AG08396 (cell line): Measurements from ENCODE around the gene STMP1.

Experiments
- DNase-seq: peaks from one replicate; pipeline ENCODE4 v3.0.0; 2012; ENCODE audit warnings: low spot score, mixed read lengths

The STMP1 gene

DNA sequence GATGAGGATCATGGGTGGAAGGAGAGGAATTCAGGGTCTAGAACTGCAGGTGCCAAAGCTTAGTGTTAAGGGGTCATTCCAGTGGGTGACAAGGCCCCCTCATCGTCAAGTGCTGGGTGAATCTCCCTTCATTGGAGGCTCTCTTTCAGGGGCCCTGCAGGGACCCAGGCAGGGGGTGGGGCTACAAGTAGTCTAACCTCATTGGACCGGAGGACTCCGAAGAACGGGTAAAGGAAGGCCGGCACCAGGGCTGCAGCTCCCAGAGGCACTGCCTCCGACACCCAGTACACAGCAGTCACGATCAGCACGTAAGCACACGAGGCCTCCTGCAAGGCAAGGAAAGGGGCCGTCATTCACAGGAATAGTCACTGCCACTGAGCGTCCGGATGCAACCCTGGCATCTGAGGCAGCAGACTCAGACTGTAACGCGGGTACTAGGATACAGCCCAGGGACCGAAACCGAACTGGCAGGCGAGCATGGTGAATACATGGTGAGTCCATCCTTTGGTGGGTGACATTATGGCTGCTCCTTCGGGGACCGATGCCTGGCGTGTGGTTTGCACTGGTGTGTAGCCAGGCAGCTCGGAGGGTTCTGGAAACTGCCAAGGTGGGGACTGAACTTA is 59.0 kb downstream of the STMP1 start:
- no peak for DNase-seq

DNA sequence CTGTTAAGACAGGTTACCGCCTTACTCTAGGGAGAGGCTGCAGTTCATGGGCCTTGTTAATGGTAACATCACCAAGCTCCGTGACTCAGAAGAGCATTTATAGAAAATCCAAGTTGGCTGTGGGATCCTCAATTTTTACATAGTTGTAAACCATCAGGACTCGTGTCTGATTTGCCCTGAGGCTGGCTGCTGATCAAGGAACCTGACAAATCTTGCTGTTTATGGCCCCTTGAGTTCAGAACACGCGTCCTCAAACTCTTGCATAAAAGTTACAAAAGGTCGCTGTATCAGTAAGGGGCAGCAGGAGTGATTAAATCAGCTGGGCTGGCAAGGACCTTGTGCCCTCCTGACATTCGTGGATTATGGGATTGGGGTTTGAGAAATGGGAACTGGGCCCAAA is 61.1 kb downstream of the STMP1 start:
- no peak for DNase-seq
